Large intestine (tissue), 3 donors: ENCODE results near the gene ZSWIM5. TPM values are rescaled to one million over a fixed set of nuclear protein-coding genes. Genes with fewer than 3 reads are reported as not detected.
"Not testable (repeated sequence)": the region's sequence is repeated elsewhere in the genome, so short reads cannot be mapped to it uniquely, and the experiment has no call there.

Experiments
- DNase-seq, 2 donors: peaks; one replicate each; pipeline versions ENCODE4 v3.0.0 to v3.0.0-alpha.2; 2013
- H3K27ac ChIP-seq: one replicate; pipeline ENCODE4 v1.5.1; 2013; ENCODE audit warnings: low read length
- H3K27me3 ChIP-seq: 2 replicates; pipeline ENCODE4 v1.6.1; 2013; ENCODE audit warnings: low read length; ENCODE audit not compliant: control insufficient read depth, insufficient read depth
- H3K36me3 ChIP-seq: 2 replicates; pipeline ENCODE4 v1.6.1; 2013; ENCODE audit warnings: low read length; ENCODE audit not compliant: control insufficient read depth, insufficient read depth
- H3K4me1 ChIP-seq: one replicate; pipeline ENCODE4 v1.6.1; 2013; ENCODE audit warnings: low read length; ENCODE audit not compliant: control insufficient read depth, insufficient read depth
- H3K4me3 ChIP-seq: one replicate; pipeline ENCODE4 v1.5.1; 2013; ENCODE audit warnings: low read length
- H3K9me3 ChIP-seq: one replicate; pipeline ENCODE4 v1.6.1; 2013; ENCODE audit warnings: mild to moderate bottlenecking, low read depth, low read length, moderate library complexity; ENCODE audit not compliant: control insufficient read depth
- WGBS: methylation state at CpG from one replicate; pipeline ENCODE4 v1.1.5; 2013; ENCODE audit warnings: low lambda C conversion rate; ENCODE audit not compliant: insufficient coverage; 5-methylcytosine and 5-hydroxymethylcytosine counted together
- polyA plus RNA-seq: library from polyadenylated mRNA; unstranded; fragments of 120-200 nt; gene quantifications from one replicate; pipeline ENCODE4 v1.2.1, GENCODE V29; 2013

The ZSWIM5 gene
- polyA plus RNA-seq, 1 donor = 9.3 TPM

- 100% methylated on average over 1 of the region's 1 CpG for WGBS
- Histone ChIP-seq H3K36me3 (no peaks in the 10 kb centered on the region), H3K27ac (no peak overlapping the region), H3K9me3 (no peaks in the 10 kb centered on the region), H3K4me1 (no peaks in the 10 kb centered on the region), H3K27me3 (no peaks in the 10 kb centered on the region), H3K4me3 (no peak overlapping the region)
- DNase-seq = no peak
Measured at GRCh38 chr1:45097944-45098343, 108.5 kb downstream of the ZSWIM5 start.

- Histone ChIP-seq H3K36me3 (no peaks in the 10 kb centered on the region), H3K27me3 (no peaks in the 10 kb centered on the region), H3K4me3 (no peak overlapping the region), H3K4me1 (peaks cover 5% of the 10 kb centered on the region), H3K27ac (no peak overlapping the region), H3K9me3 (no peaks in the 10 kb centered on the region)
- no peak for DNase-seq
- no CpG with 5 or more reads among the region's 2 CpGs for WGBS
Measured at GRCh38 chr1:45097079-45097478, 109.3 kb downstream of the ZSWIM5 start.

- DNase-seq = no peak
- Histone ChIP-seq H3K4me3 (no peak overlapping the region), H3K4me1 (peaks cover 5% of the 10 kb centered on the region), H3K27me3 (no peaks in the 10 kb centered on the region), H3K36me3 (no peaks in the 10 kb centered on the region), H3K27ac (no peak overlapping the region), H3K9me3 (no peaks in the 10 kb centered on the region)
- WGBS = 100% methylated on average over 1 of the region's 2 CpGs
Measured at GRCh38 chr1:45095450-45095849, 111.0 kb downstream of the ZSWIM5 start.

- H3K4me1 ChIP-seq, H3K4me3 ChIP-seq, H3K27me3 ChIP-seq, H3K9me3 ChIP-seq, H3K27ac ChIP-seq, H3K36me3 ChIP-seq, DNase-seq: not testable (repeated sequence)
- no CpG with 5 or more reads among the region's 4 CpGs for WGBS
Measured at GRCh38 chr1:45094371-45094770, 112.0 kb downstream of the ZSWIM5 start.

DNA sequence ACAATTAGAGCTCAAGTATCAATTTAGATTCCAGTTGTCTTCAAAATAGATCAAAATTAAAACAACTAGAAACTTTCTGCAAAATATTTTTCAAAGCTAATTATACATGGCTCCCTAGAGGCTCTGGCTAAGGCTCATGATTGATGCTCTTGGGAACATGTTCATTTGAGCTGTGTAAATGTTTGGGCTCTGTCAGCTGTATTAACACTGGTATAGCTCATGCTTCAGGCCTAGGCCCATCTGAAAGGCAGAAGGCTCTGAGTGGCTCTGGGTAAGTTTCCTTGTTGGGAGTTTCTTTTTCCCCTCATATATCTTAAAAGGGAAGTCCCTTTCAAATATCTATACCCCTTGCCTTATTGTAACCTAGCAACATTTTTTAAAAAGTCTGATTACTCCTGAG, 113.1 kb downstream of the ZSWIM5 start:
- Histone ChIP-seq H3K36me3 (no peaks in the 10 kb centered on the region), H3K27me3 (no peaks in the 10 kb centered on the region), H3K4me3 (no peak overlapping the region), H3K27ac (no peak overlapping the region), H3K9me3 (no peaks in the 10 kb centered on the region), H3K4me1 (peaks cover 5% of the 10 kb centered on the region)
- no peak for DNase-seq

DNA sequence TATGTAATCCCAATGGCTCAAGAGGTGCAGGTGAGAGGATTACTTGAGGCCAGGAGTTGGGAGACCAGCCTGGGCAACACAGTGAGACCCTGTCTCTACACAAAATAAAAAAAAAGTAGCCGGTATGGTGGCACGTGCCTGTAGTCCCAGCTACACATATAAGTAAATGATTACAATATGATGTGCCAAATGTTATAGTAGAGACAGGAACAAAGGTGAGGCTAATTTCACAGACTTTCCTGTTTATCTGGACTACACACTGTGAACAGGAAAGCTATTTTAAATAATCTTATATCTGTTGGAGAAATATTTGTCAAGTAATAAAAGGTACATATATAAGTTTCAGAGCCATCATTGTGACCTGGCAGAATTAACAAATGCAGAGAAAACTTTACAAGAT, 116.7 kb downstream of the ZSWIM5 start:
- 0% methylated on average over 1 of the region's 2 CpGs for WGBS
- DNase-seq = peak in 1 of 2 donors; percentile 50
- Histone ChIP-seq H3K4me3 (no peak overlapping the region), H3K9me3 (no peaks in the 10 kb centered on the region), H3K36me3 (no peaks in the 10 kb centered on the region), H3K4me1 (peaks cover 5% of the 10 kb centered on the region), H3K27ac (no peak overlapping the region), H3K27me3 (no peaks in the 10 kb centered on the region)

- H3K36me3 ChIP-seq = no peaks in the 10 kb centered on the region
- H3K27ac ChIP-seq = no peak overlapping the region
- no peaks in the 10 kb centered on the region for H3K27me3 ChIP-seq
- H3K4me1 ChIP-seq = no peaks in the 10 kb centered on the region
- WGBS = no CpG with 5 or more reads among the region's 1 CpG
- peaks cover 5% of the 10 kb centered on the region for H3K9me3 ChIP-seq
- no peak for DNase-seq
- no peak overlapping the region for H3K4me3 ChIP-seq
Measured at GRCh38 chr1:45084562-45084961, 121.8 kb downstream of the ZSWIM5 start.

DNA sequence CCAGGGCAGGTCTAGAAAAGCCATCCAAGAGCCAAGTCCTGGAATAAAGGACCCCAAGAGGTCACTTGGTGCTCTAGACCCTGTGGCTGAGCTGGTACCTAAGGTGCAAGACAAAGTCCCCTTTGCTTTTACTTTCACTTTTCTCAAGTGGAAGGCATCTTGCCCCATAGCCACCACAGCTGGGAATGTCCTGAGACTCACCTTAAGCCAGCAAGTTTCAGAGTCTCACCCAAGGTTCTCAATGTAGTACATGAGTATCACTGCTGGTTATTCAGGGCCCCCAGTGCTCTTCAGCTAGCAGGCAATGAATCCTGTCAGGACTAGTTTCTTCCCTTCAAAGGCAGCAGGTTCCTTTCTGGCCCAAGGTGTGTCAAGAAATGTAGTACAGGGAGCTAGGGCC, 126.9 kb downstream of the ZSWIM5 start:
- DNase-seq = no peak
- H3K4me3 ChIP-seq = no peak overlapping the region
- no peaks in the 10 kb centered on the region for H3K27me3 ChIP-seq
- no peaks in the 10 kb centered on the region for H3K36me3 ChIP-seq
- H3K4me1 ChIP-seq = no peaks in the 10 kb centered on the region
- no peak overlapping the region for H3K27ac ChIP-seq
- peaks cover 7% of the 10 kb centered on the region for H3K9me3 ChIP-seq

DNA sequence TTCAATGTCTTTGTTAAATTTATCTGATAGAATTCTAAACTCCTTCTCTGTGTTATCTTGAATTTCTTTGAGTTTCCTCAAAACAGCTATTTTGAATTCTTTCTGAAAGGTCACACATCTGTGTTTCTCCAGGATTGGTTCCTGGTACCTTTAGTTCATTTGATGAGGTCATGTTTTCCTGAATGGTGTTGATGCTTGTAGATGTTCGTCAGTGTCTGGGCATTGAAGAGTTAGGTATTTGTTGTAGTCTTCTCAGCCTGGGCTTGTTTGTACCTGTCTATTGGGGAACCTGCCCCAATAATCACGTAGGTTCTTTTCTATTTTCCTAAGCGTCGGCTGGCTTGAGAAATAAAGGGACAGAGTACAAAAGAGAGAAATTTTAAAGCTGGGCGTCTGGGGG, 129.4 kb downstream of the ZSWIM5 start:
- not testable (repeated sequence) for H3K27me3 ChIP-seq, H3K4me3 ChIP-seq, DNase-seq, H3K4me1 ChIP-seq, H3K36me3 ChIP-seq, H3K27ac ChIP-seq
- peaks cover 10% of the 10 kb centered on the region for H3K9me3 ChIP-seq
- WGBS = no CpG with 5 or more reads among the region's 5 CpGs

- peaks cover 3% of the 10 kb centered on the region for H3K9me3 ChIP-seq
- WGBS = 100% methylated on average over 1 of the region's 2 CpGs
- no peaks in the 10 kb centered on the region for H3K4me1 ChIP-seq
- no peak overlapping the region for H3K27ac ChIP-seq
- no peaks in the 10 kb centered on the region for H3K27me3 ChIP-seq
- H3K4me3 ChIP-seq = no peak overlapping the region
- no peak for DNase-seq
- no peaks in the 10 kb centered on the region for H3K36me3 ChIP-seq
Measured at GRCh38 chr1:45071567-45071966, 134.8 kb downstream of the ZSWIM5 start.

- H3K9me3 ChIP-seq = peaks cover 3% of the 10 kb centered on the region
- no peak for DNase-seq
- no CpG with 5 or more reads among the region's 2 CpGs for WGBS
- no peaks in the 10 kb centered on the region for H3K27me3 ChIP-seq
- H3K27ac ChIP-seq = no peak overlapping the region
- H3K4me1 ChIP-seq = no peaks in the 10 kb centered on the region
- no peaks in the 10 kb centered on the region for H3K36me3 ChIP-seq
- H3K4me3 ChIP-seq = no peak overlapping the region
Measured at GRCh38 chr1:45067806-45068205, 138.6 kb downstream of the ZSWIM5 start.
